H1 (cell line): Measurements from ENCODE around the gene PARP14. TPM values are rescaled to one million over a fixed set of nuclear protein-coding genes. Genes with fewer than 3 reads are reported as not detected.

Source experiments
- CTCF ChIA-PET: fragments of 300-600 bp; sonication (Branson Sonifier 250); formaldehyde crosslinking; loops from one replicate; lab custom pipeline; 2021; ENCODE audit not compliant: partially characterized antibody; lab: Charles Lee
- POLR2A ChIA-PET: fragments of 300-600 bp; sonication (Branson Sonifier 250); formaldehyde crosslinking; loops from one replicate; lab custom pipeline; 2021; ENCODE audit warnings: inconsistent platforms; ENCODE audit not compliant: partially characterized antibody; lab: Charles Lee
- DNase-seq, 2 experiments: peaks; one replicate each; pipeline versions ENCODE4 v3.0.0 to v3.0.0-alpha.2; 2010 to 2022; ENCODE audit warnings: low spot score in 2 of 2, low read depth in 1 of 2, mixed read lengths in 1 of 2
- FAIRE-seq: peaks from 2 replicates; lab custom pipeline; 2011; peaks lifted over from hg19 to GRCh38; lab: Jason Lieb, UNC
- H2AFZ ChIP-seq: 2 replicates; pipeline ENCODE4 v1.8.1; 2012; ENCODE audit warnings: low read length, inconsistent platforms
- H2AK5ac ChIP-seq: 2 replicates; pipeline ENCODE4 v1.6.1; 2013; ENCODE audit warnings: low read depth, low read length
- H2BK120ac ChIP-seq: replicated peaks from 2 replicates; pipeline ENCODE3; 2013; ENCODE audit warnings: low read depth, low read length, inconsistent platforms
- H2BK12ac ChIP-seq: 2 replicates; pipeline ENCODE4 v1.6.1; 2013; ENCODE audit warnings: low read depth, low read length
- H2BK15ac ChIP-seq: 2 replicates; pipeline ENCODE4 v1.6.1; 2013; ENCODE audit warnings: low read length
- H2BK20ac ChIP-seq: 2 replicates; pipeline ENCODE4 v1.6.1; 2013; ENCODE audit warnings: low read length
- H2BK5ac ChIP-seq: 2 replicates; pipeline ENCODE4 v1.6.1; 2013; ENCODE audit warnings: low read depth, low read length
- H3K14ac ChIP-seq: 2 replicates; pipeline ENCODE4 v1.6.1; 2013; ENCODE audit warnings: inconsistent platforms; ENCODE audit not compliant: insufficient read length
- H3K18ac ChIP-seq: 2 replicates; pipeline ENCODE4 v1.6.1; 2013; ENCODE audit warnings: low read length; ENCODE audit errors: extremely low read depth
- H3K23ac ChIP-seq: 2 replicates; pipeline ENCODE4 v1.6.1; 2013; ENCODE audit warnings: inconsistent platforms; ENCODE audit not compliant: insufficient read length
- H3K23me2 ChIP-seq: 2 replicates; pipeline ENCODE4 v1.6.1; 2013; ENCODE audit warnings: low read depth, low read length
- H3K27ac ChIP-seq: 2 replicates; pipeline ENCODE4 v1.6.1; 2011; ENCODE audit warnings: low read depth, low read length, inconsistent platforms
- H3K27me3 ChIP-seq, 4 experiments: replicated peaks in 1 of 4; 1 replicate in 1 of 4; 2 replicates in 3 of 4; pipeline versions ENCODE4 v1.6.1 to v1.8.1; 2011 to 2013; ENCODE audit warnings: low read length in 3 of 4, mild to moderate bottlenecking in 3 of 4, inconsistent platforms in 2 of 4, mixed read lengths in 2 of 4, moderate library complexity in 1 of 4; ENCODE audit not compliant: control insufficient read depth in 3 of 4, insufficient read depth in 3 of 4; ENCODE audit errors: extremely low read depth in 1 of 4
- H3K36me3 ChIP-seq, 4 experiments: 2 replicates each; pipeline versions ENCODE4 v1.6.1 to v1.8.1; 2011 to 2013; ENCODE audit warnings: mild to moderate bottlenecking in 4 of 4, low read length in 3 of 4, moderate library complexity in 2 of 4, control low read depth in 1 of 4, inconsistent platforms in 1 of 4; ENCODE audit not compliant: insufficient read depth in 4 of 4, control insufficient read depth in 2 of 4
- H3K4ac ChIP-seq: replicated peaks from 2 replicates; pipeline ENCODE3; 2013; ENCODE audit warnings: low read length, low read depth, mixed read lengths, inconsistent platforms; ENCODE audit not compliant: insufficient read length
- H3K4me1 ChIP-seq, 4 experiments: replicated peaks in 1 of 4; 1 replicate in 1 of 4; 2 replicates in 3 of 4; pipeline versions ENCODE4 v1.6.1 to v1.8.1; 2011 to 2013; ENCODE audit warnings: low read length in 3 of 4, inconsistent platforms in 2 of 4, mixed read lengths in 1 of 4; ENCODE audit not compliant: insufficient read depth in 4 of 4, control insufficient read depth in 3 of 4
- H3K4me2 ChIP-seq, 2 experiments: 2 replicates each; pipeline versions ENCODE4 v1.6.1 to v1.8.1; 2011 to 2013; ENCODE audit warnings: low read depth in 2 of 2, low read length in 2 of 2, control low read depth in 1 of 2, inconsistent platforms in 1 of 2, mild to moderate bottlenecking in 1 of 2; ENCODE audit not compliant: insufficient read depth in 1 of 2
- H3K4me3 ChIP-seq, 4 experiments: fragments of 200-600, 300-600 bp in 1 of 4; sonication (generic), shearing (Covaris generic), sonication (Bioruptor Twin) in 1 of 4; 2 replicates each; pipeline versions ENCODE4 v1.5.1 to v1.8.1; 2011 to 2016; ENCODE audit warnings: low read length in 4 of 4, low read depth in 3 of 4, control low read depth in 2 of 4, inconsistent platforms in 2 of 4, mild to moderate bottlenecking in 2 of 4, mixed read lengths in 1 of 4, moderate library complexity in 1 of 4; ENCODE audit not compliant: insufficient read depth in 2 of 4; ENCODE audit errors: extremely low read depth in 1 of 4
- H3K56ac ChIP-seq: replicated peaks from 2 replicates; pipeline ENCODE3; 2013; ENCODE audit warnings: low read depth, mild to moderate bottlenecking, mixed read lengths, low read length, inconsistent platforms; ENCODE audit not compliant: insufficient read length
- H3K79me1 ChIP-seq: 2 replicates; pipeline ENCODE4 v1.6.1; 2013; ENCODE audit warnings: low read depth, low read length, control low read depth
- H3K79me2 ChIP-seq, 2 experiments: 2 replicates each; pipeline versions ENCODE4 v1.6.1 to v1.8.1; 2012 to 2013; ENCODE audit warnings: low read length in 2 of 2, mild to moderate bottlenecking in 2 of 2, inconsistent platforms in 1 of 2; ENCODE audit not compliant: insufficient read depth in 2 of 2, control insufficient read depth in 1 of 2
- H3K9ac ChIP-seq, 4 experiments: replicated peaks in 1 of 4; 1 replicate in 1 of 4; 2 replicates in 3 of 4; pipeline versions ENCODE4 v1.6.1 to v1.8.1; 2011 to 2013; ENCODE audit warnings: low read depth in 3 of 4, low read length in 3 of 4, control low read depth in 2 of 4, mild to moderate bottlenecking in 2 of 4, moderate library complexity in 2 of 4, inconsistent platforms in 1 of 4; ENCODE audit errors: extremely low read depth in 1 of 4
- H3K9me3 ChIP-seq, 2 experiments: 2 replicates each; pipeline versions ENCODE4 v1.6.1 to v1.8.1; 2012 to 2013; ENCODE audit warnings: mild to moderate bottlenecking in 2 of 2, moderate library complexity in 2 of 2, control low read depth in 1 of 2, inconsistent platforms in 1 of 2, low read depth in 1 of 2, low read length in 1 of 2, mixed read lengths in 1 of 2; ENCODE audit not compliant: insufficient read depth in 2 of 2
- H4K20me1 ChIP-seq, 2 experiments: replicated peaks in 1 of 2; 2 replicates each; pipeline versions ENCODE3 to v1.8.1; 2011 to 2013; ENCODE audit warnings: inconsistent platforms in 2 of 2, low read length in 2 of 2, mild to moderate bottlenecking in 1 of 2; ENCODE audit not compliant: insufficient read depth in 2 of 2, control insufficient read depth in 1 of 2
- H4K5ac ChIP-seq: 2 replicates; pipeline ENCODE4 v1.6.1; 2013; ENCODE audit warnings: low read length, low read depth, mixed read lengths, inconsistent platforms; ENCODE audit not compliant: insufficient read length
- H4K8ac ChIP-seq: 2 replicates; pipeline ENCODE4 v1.8.0; 2013; ENCODE audit warnings: mild to moderate bottlenecking, moderate library complexity, low read length, inconsistent platforms; ENCODE audit not compliant: insufficient read depth; ENCODE audit errors: extremely low read depth
- H4K91ac ChIP-seq: replicated peaks from 2 replicates; pipeline ENCODE3; 2013; ENCODE audit warnings: low read length, mixed read lengths, inconsistent platforms; ENCODE audit not compliant: insufficient read length
- CREB1 ChIP-seq: IDR thresholded peaks from 2 replicates; pipeline ENCODE4 v1.6.1; 2012; ENCODE audit warnings: inconsistent platforms
- CTBP2 ChIP-seq: IDR thresholded peaks from 2 replicates; pipeline ENCODE4 v1.7.0; 2011; ENCODE audit warnings: borderline replicate concordance, mild to moderate bottlenecking, moderate library complexity, mixed read lengths, low read length; ENCODE audit not compliant: insufficient read depth, insufficient read length
- EGR1 ChIP-seq: IDR thresholded peaks from 2 replicates; pipeline ENCODE4 v1.6.1; 2011; ENCODE audit warnings: low read depth, low read length, borderline replicate concordance
- FOSL1 ChIP-seq: IDR thresholded peaks from 2 replicates; pipeline ENCODE4 v1.6.1; 2011; ENCODE audit warnings: mild to moderate bottlenecking, low read depth, low read length, moderate library complexity; ENCODE audit not compliant: insufficient read depth
- GABPA ChIP-seq: IDR thresholded peaks from 2 replicates; pipeline ENCODE4 v1.6.1; 2011; ENCODE audit warnings: mild to moderate bottlenecking, low read length, moderate library complexity, borderline replicate concordance; ENCODE audit not compliant: insufficient read depth
- JUND ChIP-seq: IDR thresholded peaks from 2 replicates; pipeline ENCODE4 v1.6.1; 2011; ENCODE audit warnings: mild to moderate bottlenecking, improper control_type of control experiment, low read length
- KDM5A ChIP-seq: fragments of 200-600 bp; IDR thresholded peaks from 2 replicates; pipeline ENCODE4 v1.7.1; 2012; ENCODE audit warnings: mild to moderate bottlenecking, low read length, inconsistent platforms, mixed read lengths
- POU5F1 ChIP-seq: IDR thresholded peaks from 2 replicates; pipeline ENCODE4 v1.6.1; 2011; ENCODE audit warnings: low read depth, mild to moderate bottlenecking, low read length, moderate library complexity
- RFX5 ChIP-seq: IDR thresholded peaks from 2 replicates; pipeline ENCODE4 v1.6.1; 2011; ENCODE audit warnings: low read depth, low read length, improper control_type of control experiment, borderline replicate concordance
- SP1 ChIP-seq: IDR thresholded peaks from 2 replicates; pipeline ENCODE4 v1.6.1; 2011; ENCODE audit warnings: low read depth, low read length
- SRF ChIP-seq: IDR thresholded peaks from 2 replicates; pipeline ENCODE4 v1.6.1; 2011; ENCODE audit warnings: mild to moderate bottlenecking, low read depth, low read length, moderate library complexity
- TEAD4 ChIP-seq: IDR thresholded peaks from 2 replicates; pipeline ENCODE4 v1.6.1; 2012; ENCODE audit warnings: low read depth, low read length, inconsistent platforms, mixed read lengths
- ZNF274 ChIP-seq: IDR thresholded peaks from 2 replicates; pipeline ENCODE4 v1.7.0; 2012; ENCODE audit warnings: low read length, borderline replicate concordance; ENCODE audit errors: extremely low read depth
- WGBS, 2 experiments: shearing (Covaris generic) in 1 of 2; methylation state at CpG; one replicate each; pipeline versions ENCODE4 v1.1.6 to v1.1.7; 2013 to 2015; ENCODE audit warnings: low lambda C conversion rate in 2 of 2, mixed read lengths in 2 of 2, inconsistent platforms in 1 of 2, low coverage in 1 of 2, missing lambda C conversion rate in 1 of 2; ENCODE audit not compliant: insufficient replicate concordance in 2 of 2, insufficient coverage in 1 of 2, insufficient read length in 1 of 2; ENCODE audit errors: extremely low coverage in 1 of 2, missing lambda C conversion rate in 1 of 2; 5-methylcytosine and 5-hydroxymethylcytosine counted together
- polyA plus RNA-seq, 7 experiments: library from polyadenylated mRNA; depleted of rRNA in 3 of 7; stranded (reverse) in 5 of 7; unstranded in 2 of 7; fragments of >200 nt in 5 of 7; fragments of 200-250 nt in 2 of 7; gene quantifications; 1 replicate in 5 of 7; 2 replicates in 1 of 7; 4 replicates in 1 of 7; pipeline versions ENCODE4 v1.2.1 to v1.2.3, GENCODE V29; 2011 to 2013; ENCODE audit warnings: missing spikeins in 2 of 7, mixed read lengths in 2 of 7
- total RNA-seq: library from RNA; stranded (reverse); fragmentation: NEBNext Ultra II Directional; extraction: Animal tissue kit (Norgen Biotek cat#: 25700); gene quantifications from 2 replicates; pipeline ENCODE4 v1.2.1, GENCODE V29; 2021
- TF ChIP-seq, protein P1 (sequence below): IDR thresholded peaks from 2 replicates; pipeline ENCODE4 v1.6.1; 2011; ENCODE audit warnings: low read length, improper control_type of control experiment

PARP14 gene
- total and polyA plus RNA-seq, 2 of the 8 experiments (the other 6 are each of a cell fraction or from before 2014, with no cell fraction given) = 12.6 to 17.6 TPM

GRCh38 chr3:122755491-122755890, 74.9 kb downstream of the PARP14 start:
- no peaks in the 10 kb centered on the region for H4K20me1 ChIP-seq
- H3K4me3 ChIP-seq = no peak overlapping the region
- CTCF ChIA-PET = interaction anchor here (0.6 to 1.7 kb wide), 37 partner anchors 11 to 556 kb away, joined by 3 to 12 read pairs (median 3); partner anchors contain the start of gene HSPBAP1
- H4K5ac ChIP-seq = no peak overlapping the region
- 94% methylated on average over 2 of the region's 2 CpGs; no CpG with 5 or more reads in 1 of the 2 experiments for WGBS, 2 experiments
- no peak overlapping the region for H2AFZ ChIP-seq
- H3K14ac ChIP-seq = no peak overlapping the region
- H2BK15ac ChIP-seq = no peak overlapping the region
- no peaks in the 10 kb centered on the region for H3K9me3 ChIP-seq
- H3K9ac ChIP-seq = no peak overlapping the region
- no peak overlapping the region for H3K4ac ChIP-seq
- no peaks in the 10 kb centered on the region for H3K27me3 ChIP-seq
- no peak overlapping the region for H3K27ac ChIP-seq
- H2BK120ac ChIP-seq = no peak overlapping the region
- no peaks in the 10 kb centered on the region for H3K79me2 ChIP-seq
- H3K79me1 ChIP-seq = no peaks in the 10 kb centered on the region
- no peak overlapping the region for H3K18ac ChIP-seq
- POLR2A ChIA-PET = interaction anchor here (0.6 to 1.0 kb wide), 2 partner anchors 38 to 117 kb away, joined by 3 read pairs; partner anchors contain the start of gene HSPBAP1
- peaks cover 0 to 7% (median 3%) of the 10 kb centered on the region in 4 experiments; a peak in 4 of 8 replicates for H3K36me3 ChIP-seq
- H2BK12ac ChIP-seq = no peak overlapping the region
- H3K23me2 ChIP-seq = no peaks in the 10 kb centered on the region
- no peak overlapping the region for H3K4me2 ChIP-seq
- no peak overlapping the region for H2BK5ac ChIP-seq
- no peak overlapping the region for H2BK20ac ChIP-seq
- FAIRE-seq = no peak
- H2AK5ac ChIP-seq = no peak overlapping the region
- no peak overlapping the region for H4K91ac ChIP-seq
- DNase-seq = no peak
- no peak overlapping the region for H3K23ac ChIP-seq
- peaks cover 0 to 3% (median 3%) of the 10 kb centered on the region in 4 experiments; a peak in 4 of 7 replicates for H3K4me1 ChIP-seq
- H3K56ac ChIP-seq = no peak overlapping the region
- no peak overlapping the region for H4K8ac ChIP-seq
- TF ChIP-seq CTBP2 = no peak
- TF ChIP-seq, protein P1, sequence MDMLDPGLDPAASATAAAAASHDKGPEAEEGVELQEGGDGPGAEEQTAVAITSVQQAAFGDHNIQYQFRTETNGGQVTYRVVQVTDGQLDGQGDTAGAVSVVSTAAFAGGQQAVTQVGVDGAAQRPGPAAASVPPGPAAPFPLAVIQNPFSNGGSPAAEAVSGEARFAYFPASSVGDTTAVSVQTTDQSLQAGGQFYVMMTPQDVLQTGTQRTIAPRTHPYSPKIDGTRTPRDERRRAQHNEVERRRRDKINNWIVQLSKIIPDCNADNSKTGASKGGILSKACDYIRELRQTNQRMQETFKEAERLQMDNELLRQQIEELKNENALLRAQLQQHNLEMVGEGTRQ = no peak
- TF ChIP-seq EGR1 = no peak
- TF ChIP-seq TEAD4 = no peak
- no peak for TF ChIP-seq SRF
- no peak for TF ChIP-seq SP1
- TF ChIP-seq GABPA = no peak
- no peak for TF ChIP-seq RFX5
- no peak for TF ChIP-seq CREB1
- no peak for TF ChIP-seq ZNF274
- TF ChIP-seq POU5F1 = no peak
- TF ChIP-seq KDM5A = no peak
- no peak for TF ChIP-seq FOSL1
- TF ChIP-seq JUND = no peak
